Stimulated activated CD4-positive, alpha-beta T cell treated with anti-CD3 and anti-CD28 coated beads, Interleukin-1b, Interleukin-23, amount 100 ng/mL, for 1 hour (primary cell): ENCODE data around the gene CRACDL.

Experiments
- DNase-seq, 2 donors: peaks; one replicate each; pipeline ENCODE4 v3.0.0-alpha.2; 2020; ENCODE audit warnings: low read depth in 2 of 2

Gene CRACDL

DNA sequence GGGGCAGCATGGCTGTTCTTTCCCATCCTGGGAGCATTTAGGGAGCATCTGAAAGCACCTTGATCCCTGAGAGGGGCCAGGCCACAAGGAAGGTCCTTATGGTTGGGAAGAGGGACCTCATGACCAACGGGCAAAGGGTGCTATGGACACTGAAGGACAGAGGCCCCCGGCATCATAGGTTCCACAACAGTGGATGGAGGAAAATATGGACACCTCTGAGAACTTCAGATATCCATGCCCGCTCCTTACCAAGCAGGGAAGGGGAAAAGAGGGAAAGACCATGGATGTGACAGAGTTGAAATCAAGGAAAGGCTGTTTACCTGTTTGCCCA, 111.0 kb downstream of the CRACDL start:
- DNase-seq, result no peak

DNA sequence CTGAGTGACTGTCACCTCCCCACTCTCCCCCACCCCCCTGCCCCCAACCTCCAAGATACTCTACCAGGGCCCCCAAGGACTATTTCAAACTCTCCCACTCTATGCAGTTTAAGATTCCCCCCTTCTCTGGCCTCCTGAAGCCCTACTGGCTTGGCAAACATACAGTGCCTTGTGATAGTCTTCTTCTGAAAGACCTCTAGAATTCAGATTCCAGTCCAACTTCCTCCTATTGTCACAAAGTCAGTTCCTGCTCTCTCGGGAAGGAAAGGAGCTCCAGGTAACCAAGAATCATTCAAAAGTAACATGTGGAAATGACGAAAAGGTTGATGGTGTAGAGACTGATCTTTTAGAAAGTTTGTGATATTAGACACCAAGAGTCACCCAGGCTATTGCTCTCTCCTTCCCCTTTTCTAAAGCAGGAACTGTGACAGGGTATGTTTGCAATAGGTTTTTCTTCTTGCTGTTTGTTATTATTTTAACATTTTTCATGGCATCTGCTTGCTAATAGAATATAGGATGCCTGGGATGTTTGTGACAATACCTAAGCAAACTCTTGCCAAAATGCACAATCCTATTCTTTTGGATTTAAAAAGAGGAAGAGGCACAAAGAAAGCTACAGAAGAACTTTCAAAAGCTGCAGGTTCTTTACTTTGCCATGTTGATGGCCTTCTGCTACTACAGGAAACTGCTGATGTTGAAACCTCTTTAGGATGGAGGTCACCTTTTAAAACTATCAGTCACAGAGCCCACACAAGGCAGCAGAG, 111.6 kb downstream of the CRACDL start:
- no peak for DNase-seq

GRCh38 chr2:98823196-98824170, 112.5 kb downstream of the CRACDL start:
- no peak for DNase-seq

- peak in 1 of 2 donors; percentile 48 for DNase-seq
Measured at GRCh38 chr2:98822301-98823164, 113.5 kb downstream of the CRACDL start.

DNA sequence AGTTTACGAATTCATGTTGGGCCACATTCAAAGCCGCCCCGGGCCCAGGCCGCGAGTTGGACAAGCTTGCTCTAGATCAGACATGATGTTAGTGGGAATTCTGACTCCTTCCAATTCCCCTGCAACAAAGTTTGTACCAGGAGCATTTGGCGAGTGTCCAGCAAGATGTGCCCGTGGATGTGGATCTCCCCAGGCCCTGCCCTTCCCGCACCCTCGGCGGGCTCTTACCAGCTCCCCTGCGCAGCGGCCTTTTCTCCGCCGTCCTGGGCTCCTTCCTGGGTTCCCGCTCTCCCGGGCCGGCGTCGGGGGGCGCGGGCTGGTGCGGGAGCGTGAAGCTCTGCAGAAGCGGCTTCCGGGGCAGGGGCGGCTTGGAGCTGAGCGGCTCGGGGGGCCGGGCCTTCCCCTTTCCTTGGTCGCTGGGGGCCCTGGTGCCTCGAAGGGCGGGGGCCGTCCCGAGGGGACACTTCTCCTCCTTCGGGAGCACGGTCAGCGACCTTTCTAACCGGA, 114.3 kb downstream of the CRACDL start:
- no peak for DNase-seq

DNA sequence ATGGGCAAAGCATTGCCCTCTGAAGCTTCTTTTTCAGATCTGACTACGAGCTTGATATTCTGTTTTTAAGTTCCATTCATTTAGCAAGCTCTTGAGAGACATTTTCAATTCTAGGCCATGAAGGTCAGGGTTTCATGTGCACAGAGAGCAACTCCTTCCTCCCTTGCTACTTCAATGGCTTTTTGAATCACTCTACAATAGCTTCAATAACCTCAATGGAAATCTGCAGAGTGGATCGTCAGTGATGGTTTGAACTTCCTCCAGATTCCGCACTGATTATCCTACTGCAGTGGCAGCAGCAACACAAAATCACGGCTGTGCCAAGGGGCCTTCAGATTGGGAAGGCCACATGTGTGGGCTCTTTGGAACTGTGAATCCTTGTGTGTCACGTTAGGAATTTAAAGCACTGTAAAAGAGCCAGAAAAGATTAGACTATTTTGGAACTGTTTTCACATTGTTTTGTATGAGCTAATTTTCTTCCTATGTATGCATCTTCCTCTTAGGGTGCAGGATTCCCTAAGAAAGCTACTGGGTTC, 116.7 kb downstream of the CRACDL start:
- DNase-seq, result no peak

DNA sequence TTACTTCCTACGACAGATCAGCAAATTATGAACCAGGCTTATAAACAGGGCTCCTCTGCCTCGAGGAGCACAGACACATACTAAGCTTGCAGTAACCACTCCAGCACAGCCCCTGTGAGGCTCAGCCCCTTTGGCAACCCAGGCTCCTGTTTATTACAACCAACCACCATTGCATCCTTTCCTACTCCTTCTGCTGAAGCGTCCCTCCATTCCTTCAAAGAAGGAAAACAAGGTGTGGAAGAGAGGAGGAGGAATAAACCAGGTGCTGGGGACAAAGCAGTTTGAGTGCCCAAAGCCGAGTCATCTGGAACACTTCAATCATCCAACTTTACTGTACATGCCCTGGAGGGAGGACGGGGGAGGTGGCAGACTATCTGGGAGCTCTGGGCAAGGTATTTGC, 117.9 kb downstream of the CRACDL start:
- DNase-seq, result no peak

GRCh38 chr2:98816281-98816680, 119.7 kb downstream of the CRACDL start:
- no peak for DNase-seq

- no peak for DNase-seq
Measured at GRCh38 chr2:98815795-98816194, 120.2 kb downstream of the CRACDL start.

GRCh38 chr2:98811766-98812165, 124.3 kb downstream of the CRACDL start:
- no peak for DNase-seq

DNA sequence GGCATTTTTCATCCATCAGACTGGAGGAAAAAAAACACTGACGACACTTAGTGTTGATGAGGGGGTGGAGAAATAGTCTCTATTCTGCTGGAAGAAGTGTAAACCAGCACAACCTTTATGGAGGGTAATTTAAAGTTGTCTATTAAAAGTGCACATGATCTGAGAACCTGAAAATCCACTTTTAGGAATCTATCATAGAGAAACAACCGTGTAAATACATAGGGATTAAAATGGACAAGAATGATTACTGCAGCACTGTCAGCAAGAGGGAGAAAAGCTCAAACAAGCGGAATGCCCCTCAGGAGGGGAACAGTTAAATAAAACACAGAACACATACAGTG, 125.5 kb downstream of the CRACDL start:
- no peak for DNase-seq

GRCh38 chr2:98809878-98810587, 126.0 kb downstream of the CRACDL start:
- no peak for DNase-seq

DNA sequence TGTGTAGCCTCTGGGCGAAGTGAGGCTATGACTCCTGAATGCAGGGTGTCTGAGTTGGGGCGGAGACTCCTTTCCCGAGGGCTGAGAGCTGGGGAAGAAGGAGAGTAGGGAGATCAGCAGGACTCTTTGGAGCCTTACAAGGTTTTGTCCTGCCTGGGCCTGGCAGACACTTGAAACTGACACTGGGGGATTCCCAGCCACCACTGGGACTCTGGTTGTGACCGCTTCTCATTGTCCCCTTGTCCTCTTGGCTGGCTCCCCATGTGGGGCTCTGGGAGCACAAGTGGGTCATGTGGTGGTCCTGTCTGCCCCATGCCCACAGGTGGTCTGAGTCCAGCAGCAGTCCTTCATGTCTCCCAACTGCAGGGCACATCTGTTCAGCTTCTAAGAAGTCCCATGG, 126.9 kb downstream of the CRACDL start:
- no peak for DNase-seq

DNA sequence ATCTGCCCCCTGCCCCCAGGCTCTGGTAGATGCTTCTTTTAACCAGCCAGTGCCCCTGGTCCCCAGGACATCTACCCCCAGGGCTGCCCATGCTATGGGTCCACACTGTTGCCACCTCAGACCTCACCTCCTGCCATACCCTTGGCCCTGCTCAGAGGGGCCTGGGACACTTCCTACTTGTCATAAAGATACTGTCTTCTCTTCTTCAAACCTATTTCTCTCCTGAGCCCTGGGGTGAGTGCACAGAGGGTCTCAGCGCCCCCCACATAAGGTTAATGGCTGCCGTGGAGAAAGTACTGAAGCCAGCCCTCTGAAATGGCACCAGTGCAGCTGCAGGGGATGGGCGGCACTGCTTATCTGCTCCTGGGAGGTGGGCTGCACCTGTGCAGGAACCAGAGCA, 127.5 kb downstream of the CRACDL start:
- no peak for DNase-seq

DNA sequence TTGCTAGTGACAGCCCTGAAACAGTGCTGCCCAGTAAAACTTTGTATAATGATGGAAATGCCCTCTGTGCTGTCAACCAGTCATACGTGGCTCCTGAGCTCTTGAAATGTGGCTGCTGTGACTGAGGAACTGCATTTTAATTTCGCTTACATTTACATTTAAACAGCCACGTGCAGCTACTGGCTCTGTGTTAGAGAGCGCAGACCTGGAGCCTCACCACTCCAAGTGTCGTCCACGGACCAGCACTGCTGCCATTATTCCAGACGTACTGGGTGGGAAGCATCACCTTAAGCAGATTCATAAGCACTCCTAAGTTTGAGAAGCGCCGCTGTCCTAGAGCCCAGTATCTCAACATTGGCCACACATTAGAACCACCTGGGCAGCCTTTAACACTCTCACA, 128.1 kb downstream of the CRACDL start:
- no peak for DNase-seq

DNA sequence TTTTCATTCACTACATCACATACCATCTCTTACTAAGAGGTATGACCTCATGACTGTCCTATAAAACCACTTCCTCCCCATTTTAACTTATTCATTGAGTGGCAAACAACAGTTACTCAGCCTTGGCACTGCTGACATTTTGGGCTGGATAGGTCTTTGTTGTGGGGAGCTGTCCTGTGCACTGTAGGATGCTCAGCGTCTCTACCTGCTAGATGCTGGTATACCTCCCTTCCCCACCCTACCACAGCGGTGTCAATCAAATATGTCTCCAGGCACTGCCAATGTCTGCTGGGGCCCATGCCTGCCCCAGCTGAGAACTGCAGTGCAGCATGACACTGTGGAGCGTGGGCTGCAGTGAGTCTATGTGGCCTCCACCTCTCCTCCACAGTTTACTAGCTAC, 128.8 kb downstream of the CRACDL start:
- DNase-seq, result no peak

GRCh38 chr2:98806236-98806697, 129.8 kb downstream of the CRACDL start:
- DNase-seq, result no peak

DNA sequence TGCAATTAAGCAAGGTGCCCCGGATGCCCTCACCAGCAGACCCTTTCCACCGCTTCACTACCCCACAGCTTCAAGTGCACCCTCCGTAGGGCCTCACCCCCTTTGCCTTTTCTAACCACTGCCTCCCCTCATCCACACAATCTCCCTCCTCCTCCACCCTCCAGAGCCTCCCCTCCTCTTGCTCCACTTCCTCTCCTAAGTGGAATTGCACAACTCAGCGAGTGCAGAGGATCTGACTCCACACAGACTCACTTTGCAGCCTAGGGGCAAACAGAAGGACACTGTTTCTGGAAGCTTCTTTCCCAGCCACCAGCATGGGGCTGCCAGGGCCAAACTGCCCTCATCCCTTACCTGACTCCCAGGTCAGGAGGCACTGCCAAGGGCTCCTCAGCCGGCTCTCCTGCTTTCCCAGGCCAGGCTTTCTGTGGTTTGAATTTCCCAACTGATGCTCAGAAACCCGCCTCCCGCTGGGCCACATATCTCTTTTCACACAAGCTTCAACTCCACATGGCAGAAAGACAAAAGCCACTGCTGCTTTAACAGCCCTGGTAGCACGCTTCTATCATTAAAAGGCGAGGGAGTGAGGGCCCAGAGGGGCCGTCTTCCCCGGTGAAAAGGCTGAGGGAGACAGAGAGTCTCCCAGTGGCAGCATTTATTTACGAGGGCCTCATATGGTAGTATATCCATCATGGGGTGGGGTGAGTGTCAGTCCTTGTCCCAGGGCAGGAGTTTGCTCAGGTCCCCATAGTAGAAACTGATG, 130.4 kb downstream of the CRACDL start:
- no peak for DNase-seq

DNA sequence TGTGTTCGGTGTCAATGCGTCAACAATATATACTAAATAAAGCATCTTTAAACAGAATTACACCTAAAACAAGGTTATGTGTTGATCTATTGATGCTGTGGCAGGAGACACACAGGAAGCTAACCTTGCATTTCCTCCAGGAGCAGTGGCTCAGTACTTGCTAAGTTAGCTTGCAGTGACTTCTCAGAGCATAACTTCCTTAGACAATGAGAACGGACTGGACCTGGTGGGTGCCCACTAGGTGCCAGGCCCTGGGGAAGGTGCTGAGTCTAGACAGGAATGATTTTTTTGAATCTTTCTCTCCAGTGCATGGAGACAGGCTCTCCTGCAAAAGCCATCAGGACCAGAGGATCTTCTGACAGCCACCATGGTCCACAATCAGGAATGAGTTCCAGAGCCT, 131.3 kb downstream of the CRACDL start:
- no peak for DNase-seq

- no peak for DNase-seq
Measured at GRCh38 chr2:98804265-98804650, 131.8 kb downstream of the CRACDL start.
